Measurements from ENCODE around the gene GRIFIN.

DNA sequence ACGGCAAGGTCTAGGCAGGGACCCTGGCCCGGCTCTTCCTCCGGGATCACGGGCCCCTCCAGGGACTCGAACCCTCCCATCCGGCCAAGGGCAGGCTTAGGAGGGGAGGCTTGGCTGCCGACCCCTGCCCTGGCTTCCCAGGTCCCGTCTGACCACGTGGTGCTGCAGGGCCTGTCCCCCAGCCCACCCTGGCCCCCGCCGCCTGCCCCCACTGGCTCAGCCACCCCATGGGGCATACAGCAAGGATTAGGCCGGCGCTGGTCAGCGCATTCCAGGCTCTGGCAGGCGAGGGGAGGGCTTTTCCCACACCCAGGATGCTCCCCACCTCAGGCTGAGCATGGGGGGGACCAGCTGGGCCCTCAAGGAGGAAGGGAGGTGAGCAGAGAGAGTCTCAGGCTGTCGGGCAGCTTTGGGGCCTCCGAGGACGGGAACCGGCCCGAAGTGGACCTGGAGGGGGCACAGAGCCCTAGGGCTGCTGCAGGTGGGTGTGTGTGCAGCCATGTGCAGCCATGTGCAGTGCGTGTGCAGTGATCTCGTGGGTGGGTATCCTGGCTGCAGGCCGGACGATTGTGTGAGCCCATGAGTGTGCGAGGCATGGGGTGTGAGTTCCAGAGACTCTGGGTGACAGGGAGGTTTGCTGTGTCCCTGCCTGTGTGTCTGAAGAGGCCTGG is 713 bp upstream of the GRIFIN start:
- TF ChIP-seq, protein P1, sequence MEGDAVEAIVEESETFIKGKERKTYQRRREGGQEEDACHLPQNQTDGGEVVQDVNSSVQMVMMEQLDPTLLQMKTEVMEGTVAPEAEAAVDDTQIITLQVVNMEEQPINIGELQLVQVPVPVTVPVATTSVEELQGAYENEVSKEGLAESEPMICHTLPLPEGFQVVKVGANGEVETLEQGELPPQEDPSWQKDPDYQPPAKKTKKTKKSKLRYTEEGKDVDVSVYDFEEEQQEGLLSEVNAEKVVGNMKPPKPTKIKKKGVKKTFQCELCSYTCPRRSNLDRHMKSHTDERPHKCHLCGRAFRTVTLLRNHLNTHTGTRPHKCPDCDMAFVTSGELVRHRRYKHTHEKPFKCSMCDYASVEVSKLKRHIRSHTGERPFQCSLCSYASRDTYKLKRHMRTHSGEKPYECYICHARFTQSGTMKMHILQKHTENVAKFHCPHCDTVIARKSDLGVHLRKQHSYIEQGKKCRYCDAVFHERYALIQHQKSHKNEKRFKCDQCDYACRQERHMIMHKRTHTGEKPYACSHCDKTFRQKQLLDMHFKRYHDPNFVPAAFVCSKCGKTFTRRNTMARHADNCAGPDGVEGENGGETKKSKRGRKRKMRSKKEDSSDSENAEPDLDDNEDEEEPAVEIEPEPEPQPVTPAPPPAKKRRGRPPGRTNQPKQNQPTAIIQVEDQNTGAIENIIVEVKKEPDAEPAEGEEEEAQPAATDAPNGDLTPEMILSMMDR (conservative IDR thresholded peaks at IDR 0.05; ENCODE audit: low read depth, low read length): no peak
- no peak for TF ChIP-seq EZH2 (IDR thresholded peaks at IDR 0.05; ENCODE audit: low read length, unreplicated experiment)

Data from PC-3 (cell line).